Spleen (tissue), 7 donors: Measurements from ENCODE around the gene FRMD4A.

ENCODE experiments used
- POLR2A ChIP-seq, 3 donors: fragments of 450-650 bp; IDR thresholded peaks; one replicate each; pipeline ENCODE4 v1.5.1; 2017; ENCODE audit warnings: antibody characterized with exemption in 3 of 3, mild to moderate bottlenecking in 1 of 3
- TF ChIP-seq, protein P1 (sequence below), 11 experiments: fragments of 200-600 bp in 7 of 11; fragments of 450-650 bp in 4 of 11; sonication (generic) in 4 of 11; IDR thresholded peaks in 8 of 11; conservative IDR thresholded peaks in 3 of 11; 1 replicate in 7 of 11; 2 replicates in 4 of 11; pipeline versions ENCODE4 v1.4.0 to v1.8.0; 2016 to 2021; ENCODE audit warnings: antibody characterized with exemption in 11 of 11, inconsistent platforms in 4 of 11, mild to moderate bottlenecking in 1 of 11
- donor health status: DM: no; HTN: no; CAD: no; lungs with moderate emphysema.
- donor health status: DM: no; HTN: no; CAD: no.
- donor health status: DM: no; HTN: no; CAD: no.

DNA sequence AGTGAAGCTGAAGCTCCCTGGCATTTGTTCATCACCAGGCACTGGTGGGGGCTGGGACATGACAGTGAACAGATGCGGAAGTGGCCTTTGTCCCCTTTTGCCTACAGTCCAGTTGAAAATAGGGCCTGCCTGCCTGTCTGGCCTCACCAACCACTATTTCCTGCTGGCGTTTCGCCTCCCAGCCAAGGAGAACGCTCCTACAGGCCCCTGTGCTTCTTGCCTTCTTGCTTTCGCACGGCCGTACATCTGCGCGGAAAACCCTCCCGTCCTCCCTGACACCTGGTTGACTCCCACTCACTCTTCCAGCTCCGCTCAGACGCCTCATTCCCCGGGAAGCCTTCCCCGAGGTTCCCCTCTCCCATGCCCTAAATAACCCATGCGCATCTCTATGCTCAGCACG, 426.7 kb downstream of the FRMD4A start:
- no peak for TF ChIP-seq POLR2A (IDR thresholded peaks at IDR 0.05)
- TF ChIP-seq, protein P1, sequence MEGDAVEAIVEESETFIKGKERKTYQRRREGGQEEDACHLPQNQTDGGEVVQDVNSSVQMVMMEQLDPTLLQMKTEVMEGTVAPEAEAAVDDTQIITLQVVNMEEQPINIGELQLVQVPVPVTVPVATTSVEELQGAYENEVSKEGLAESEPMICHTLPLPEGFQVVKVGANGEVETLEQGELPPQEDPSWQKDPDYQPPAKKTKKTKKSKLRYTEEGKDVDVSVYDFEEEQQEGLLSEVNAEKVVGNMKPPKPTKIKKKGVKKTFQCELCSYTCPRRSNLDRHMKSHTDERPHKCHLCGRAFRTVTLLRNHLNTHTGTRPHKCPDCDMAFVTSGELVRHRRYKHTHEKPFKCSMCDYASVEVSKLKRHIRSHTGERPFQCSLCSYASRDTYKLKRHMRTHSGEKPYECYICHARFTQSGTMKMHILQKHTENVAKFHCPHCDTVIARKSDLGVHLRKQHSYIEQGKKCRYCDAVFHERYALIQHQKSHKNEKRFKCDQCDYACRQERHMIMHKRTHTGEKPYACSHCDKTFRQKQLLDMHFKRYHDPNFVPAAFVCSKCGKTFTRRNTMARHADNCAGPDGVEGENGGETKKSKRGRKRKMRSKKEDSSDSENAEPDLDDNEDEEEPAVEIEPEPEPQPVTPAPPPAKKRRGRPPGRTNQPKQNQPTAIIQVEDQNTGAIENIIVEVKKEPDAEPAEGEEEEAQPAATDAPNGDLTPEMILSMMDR (IDR thresholded peaks at IDR 0.05 in 8 of 11, conservative IDR thresholded peaks at IDR 0.05 in 3 of 11), result no peak
